PFSK-1 (cell line): Measurements from ENCODE around the gene RMND1. TPM values are rescaled to one million over a fixed set of nuclear protein-coding genes. Genes with fewer than 3 reads are reported as not detected.

ENCODE experiments used
- FOXP2 ChIP-seq: optimal IDR thresholded peaks from 2 replicates; pipeline ENCODE3; 2011; ENCODE audit warnings: borderline replicate concordance, control low read depth, inconsistent platforms; ENCODE audit not compliant: insufficient read depth; ENCODE audit errors: extremely low read length, extremely low read depth
- POLR2AphosphoS5 ChIP-seq: IDR thresholded peaks from 2 replicates; pipeline ENCODE4 v1.6.1; 2012; ENCODE audit warnings: low read depth, mild to moderate bottlenecking, control low read depth, low read length, moderate library complexity
- SIN3A ChIP-seq: IDR thresholded peaks from 2 replicates; pipeline ENCODE4 v1.6.1; 2012; ENCODE audit warnings: mild to moderate bottlenecking, low read length, moderate library complexity, borderline replicate concordance; ENCODE audit not compliant: insufficient read depth
- TAF1 ChIP-seq: IDR thresholded peaks from 2 replicates; pipeline ENCODE4 v1.6.1; 2012; ENCODE audit warnings: low read length, control low read depth, borderline replicate concordance; ENCODE audit not compliant: insufficient read depth
- polyA plus RNA-seq: library from polyadenylated mRNA; unstranded; fragments of >200 nt; gene quantifications from one replicate; pipeline ENCODE4 v1.2.1, GENCODE V29; 2012; ENCODE audit warnings: low read depth, missing spikeins; ENCODE audit not compliant: insufficient read length
- TF ChIP-seq, protein P1 (sequence below), 2 experiments: IDR thresholded peaks; 2 replicates each; pipeline versions ENCODE4 v1.6.1 to v1.8.0; 2011 to 2012; ENCODE audit warnings: low read depth in 2 of 2, low read length in 2 of 2, control low read depth in 1 of 2, inconsistent platforms in 1 of 2, mild to moderate bottlenecking in 1 of 2, moderate library complexity in 1 of 2; ENCODE audit not compliant: insufficient read depth in 1 of 2

Gene RMND1, protein sequence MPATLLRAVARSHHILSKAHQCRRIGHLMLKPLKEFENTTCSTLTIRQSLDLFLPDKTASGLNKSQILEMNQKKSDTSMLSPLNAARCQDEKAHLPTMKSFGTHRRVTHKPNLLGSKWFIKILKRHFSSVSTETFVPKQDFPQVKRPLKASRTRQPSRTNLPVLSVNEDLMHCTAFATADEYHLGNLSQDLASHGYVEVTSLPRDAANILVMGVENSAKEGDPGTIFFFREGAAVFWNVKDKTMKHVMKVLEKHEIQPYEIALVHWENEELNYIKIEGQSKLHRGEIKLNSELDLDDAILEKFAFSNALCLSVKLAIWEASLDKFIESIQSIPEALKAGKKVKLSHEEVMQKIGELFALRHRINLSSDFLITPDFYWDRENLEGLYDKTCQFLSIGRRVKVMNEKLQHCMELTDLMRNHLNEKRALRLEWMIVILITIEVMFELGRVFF
- polyA plus RNA-seq: 22.8 TPM

DNA sequence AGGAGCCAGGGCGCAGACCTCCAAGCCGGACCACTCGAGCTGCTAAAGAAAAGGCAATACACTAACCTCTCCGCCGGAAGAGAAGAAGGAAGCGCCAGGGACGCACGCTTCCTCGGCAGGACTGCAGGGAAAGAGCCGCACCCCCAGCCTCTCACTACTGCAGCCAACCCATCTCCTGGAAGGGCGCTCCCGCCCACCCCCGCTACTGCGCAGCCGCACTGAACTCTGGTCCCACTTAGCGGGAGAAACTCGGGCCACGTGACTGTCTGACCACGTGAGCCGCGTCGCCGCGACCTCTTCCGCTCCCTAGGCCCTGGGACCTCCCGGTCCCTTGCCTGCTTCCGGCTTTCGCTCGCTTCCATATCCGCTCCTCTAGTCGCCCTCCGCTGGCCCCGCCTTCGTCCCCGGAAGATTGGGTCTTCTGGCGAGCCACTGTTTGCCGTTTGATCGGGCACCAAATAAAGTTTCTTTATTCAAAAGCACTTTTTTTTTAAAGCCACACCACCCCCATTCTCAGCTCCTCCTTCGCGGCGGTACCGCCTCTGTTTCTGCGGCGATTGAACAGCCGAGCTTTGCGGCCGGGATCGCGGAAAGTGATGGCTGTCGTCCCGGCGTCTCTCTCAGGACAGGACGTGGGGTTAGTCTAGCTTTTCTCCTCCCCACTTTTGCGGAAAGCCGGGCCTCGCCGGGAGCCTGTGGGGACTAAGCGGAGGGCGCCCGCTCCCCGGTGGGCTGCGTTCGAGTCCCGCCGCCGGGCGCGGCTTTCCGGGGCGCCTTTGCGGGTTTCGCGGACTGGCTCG, at the start of gene RMND1:
Gene RMND1, minus strand, starts transcription at position 177 of the 800 bp plus-strand sequence. CDS start 6,315 bp downstream, outside the sequence.
- TF ChIP-seq SIN3A (peak; percentile 96), FOXP2 (peak; percentile 90), POLR2AphosphoS5 (peak; percentile 87), TAF1 (peak; percentile 89; the same call in 1 of the 2 replicates)
- TF ChIP-seq, protein P1, sequence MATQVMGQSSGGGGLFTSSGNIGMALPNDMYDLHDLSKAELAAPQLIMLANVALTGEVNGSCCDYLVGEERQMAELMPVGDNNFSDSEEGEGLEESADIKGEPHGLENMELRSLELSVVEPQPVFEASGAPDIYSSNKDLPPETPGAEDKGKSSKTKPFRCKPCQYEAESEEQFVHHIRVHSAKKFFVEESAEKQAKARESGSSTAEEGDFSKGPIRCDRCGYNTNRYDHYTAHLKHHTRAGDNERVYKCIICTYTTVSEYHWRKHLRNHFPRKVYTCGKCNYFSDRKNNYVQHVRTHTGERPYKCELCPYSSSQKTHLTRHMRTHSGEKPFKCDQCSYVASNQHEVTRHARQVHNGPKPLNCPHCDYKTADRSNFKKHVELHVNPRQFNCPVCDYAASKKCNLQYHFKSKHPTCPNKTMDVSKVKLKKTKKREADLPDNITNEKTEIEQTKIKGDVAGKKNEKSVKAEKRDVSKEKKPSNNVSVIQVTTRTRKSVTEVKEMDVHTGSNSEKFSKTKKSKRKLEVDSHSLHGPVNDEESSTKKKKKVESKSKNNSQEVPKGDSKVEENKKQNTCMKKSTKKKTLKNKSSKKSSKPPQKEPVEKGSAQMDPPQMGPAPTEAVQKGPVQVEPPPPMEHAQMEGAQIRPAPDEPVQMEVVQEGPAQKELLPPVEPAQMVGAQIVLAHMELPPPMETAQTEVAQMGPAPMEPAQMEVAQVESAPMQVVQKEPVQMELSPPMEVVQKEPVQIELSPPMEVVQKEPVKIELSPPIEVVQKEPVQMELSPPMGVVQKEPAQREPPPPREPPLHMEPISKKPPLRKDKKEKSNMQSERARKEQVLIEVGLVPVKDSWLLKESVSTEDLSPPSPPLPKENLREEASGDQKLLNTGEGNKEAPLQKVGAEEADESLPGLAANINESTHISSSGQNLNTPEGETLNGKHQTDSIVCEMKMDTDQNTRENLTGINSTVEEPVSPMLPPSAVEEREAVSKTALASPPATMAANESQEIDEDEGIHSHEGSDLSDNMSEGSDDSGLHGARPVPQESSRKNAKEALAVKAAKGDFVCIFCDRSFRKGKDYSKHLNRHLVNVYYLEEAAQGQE (IDR thresholded peaks at IDR 0.05; ENCODE audit: insufficient read depth in 1 of 2, low read depth in 2 of 2, low read length in 2 of 2): peak; percentile 28 to 53; a peak in 2 of 4 replicates

DNA sequence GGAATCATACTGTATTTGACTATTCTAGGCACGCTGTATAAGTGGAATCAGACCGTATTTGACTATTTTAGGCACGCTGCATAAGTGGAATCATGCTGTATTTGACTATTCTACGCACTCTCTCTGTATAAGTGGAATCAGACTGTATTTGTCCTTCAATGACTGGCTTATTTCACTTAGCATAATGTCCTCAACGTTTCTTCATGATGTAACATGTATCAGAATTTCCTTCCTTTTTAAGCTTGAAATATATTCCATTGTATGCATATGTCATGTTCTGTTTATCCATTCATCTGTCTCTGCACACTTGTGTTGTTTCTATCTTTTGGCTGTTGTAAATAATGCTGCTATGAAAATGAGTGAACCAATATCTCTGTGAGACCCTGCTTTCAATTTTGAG, 47.6 kb upstream of the RMND1 start:
- TF ChIP-seq FOXP2 (no peak), POLR2AphosphoS5 (no peak), TAF1 (no peak), SIN3A (no peak)
- TF ChIP-seq, protein P1 (IDR thresholded peaks at IDR 0.05; ENCODE audit: insufficient read depth in 1 of 2, low read depth in 2 of 2, low read length in 2 of 2): no peak

DNA sequence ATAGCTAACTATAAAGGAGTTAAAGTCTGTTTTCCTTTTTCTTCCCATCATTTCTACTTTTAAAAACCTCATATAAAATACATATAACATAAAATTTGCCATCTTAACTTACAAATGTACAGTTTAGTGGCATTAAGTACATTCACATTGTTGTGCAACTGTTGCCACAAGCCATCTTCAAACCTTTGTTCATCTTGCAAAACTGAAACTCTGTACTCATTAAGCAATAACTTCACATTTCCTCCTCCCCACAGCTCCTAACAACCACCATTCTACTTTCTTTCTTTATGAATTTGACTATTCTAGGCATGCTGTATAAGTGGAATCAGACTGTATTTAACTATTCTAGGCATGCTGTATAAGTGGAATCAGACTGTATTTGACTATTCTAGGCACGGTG, 46.4 kb upstream of the RMND1 start:
- TF ChIP-seq, protein P1 (IDR thresholded peaks at IDR 0.05; ENCODE audit: insufficient read depth in 1 of 2, low read depth in 2 of 2, low read length in 2 of 2): no peak
- no peak for TF ChIP-seq POLR2AphosphoS5
- no peak for TF ChIP-seq SIN3A
- TF ChIP-seq FOXP2: no peak
- no peak for TF ChIP-seq TAF1

DNA sequence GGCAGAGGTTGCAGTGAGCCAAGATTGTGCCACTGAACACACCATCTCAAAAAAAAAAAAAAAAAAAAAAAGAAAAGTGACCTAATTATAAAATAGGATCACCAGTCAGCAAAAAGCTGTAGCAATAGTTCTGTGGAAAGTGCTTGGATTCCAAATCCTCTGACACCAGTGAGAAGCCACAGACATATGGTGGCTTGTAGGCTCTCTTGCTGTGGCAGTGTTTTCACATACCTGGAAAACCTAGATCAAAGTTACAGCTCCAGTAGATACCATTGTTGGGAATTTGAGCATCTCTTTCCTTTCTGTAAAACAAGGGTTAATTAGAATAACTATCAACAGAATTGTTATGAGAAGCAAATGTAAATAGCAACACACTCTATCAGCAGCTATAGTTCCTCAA, 46.0 kb upstream of the RMND1 start:
- TF ChIP-seq TAF1 (no peak), SIN3A (no peak), POLR2AphosphoS5 (no peak), FOXP2 (no peak)
- TF ChIP-seq, protein P1 (IDR thresholded peaks at IDR 0.05; ENCODE audit: insufficient read depth in 1 of 2, low read depth in 2 of 2, low read length in 2 of 2): no peak
